Peyer's patch (tissue), 4 donors: ENCODE results near the gene RNF220.

Source experiments
- CTCF ChIP-seq, 6 experiments: fragments of 450-650 bp in 4 of 6; fragments of 200-600 bp in 2 of 6; sonication (generic) in 1 of 6; IDR thresholded peaks; one replicate each; pipeline ENCODE4 v1.5.1; 2017 to 2019; ENCODE audit warnings: antibody characterized with exemption in 6 of 6, mild to moderate bottlenecking in 3 of 6, moderate library complexity in 1 of 6
- POLR2A ChIP-seq, 2 donors: fragments of 450-650 bp; IDR thresholded peaks; one replicate each; pipeline ENCODE4 v1.5.1; 2017; ENCODE audit warnings: antibody characterized with exemption in 2 of 2, mild to moderate bottlenecking in 2 of 2, moderate library complexity in 2 of 2

- TF ChIP-seq POLR2A (IDR thresholded peaks at IDR 0.05) (no peak), CTCF (IDR thresholded peaks at IDR 0.05) (no peak)
These were observed 80.9 kb downstream of the RNF220 start for GRCh38 chr1:44485934-44486460.
